OCI-LY3 (cell line): ENCODE measurements around the gene LDLRAD4.

ENCODE experiments used
- H2AFZ ChIP-seq: fragments of 200-600, 300-600 bp; shearing (Covaris generic); 2 replicates; pipeline ENCODE4 v1.6.0; 2014; ENCODE audit warnings: antibody characterized with exemption, low read depth, low read length
- H3K27ac ChIP-seq: fragments of 200-600, 300-600 bp; sonication (generic); 2 replicates; pipeline ENCODE4 v1.5.1; 2014; ENCODE audit warnings: mild to moderate bottlenecking, low read length, moderate library complexity, mixed read lengths
- H3K27me3 ChIP-seq: fragments of 200-600, 300-600 bp; sonication (generic); 2 replicates; pipeline ENCODE4 v1.6.1; 2014; ENCODE audit warnings: low read depth, low read length, mixed read lengths
- H3K36me3 ChIP-seq: fragments of 200-600, 300-600 bp; sonication (generic); replicated peaks from 2 replicates; pipeline ENCODE3; 2014; ENCODE audit warnings: low read depth, low read length, mixed read lengths
- H3K4me1 ChIP-seq: fragments of 300-600, 200-600 bp; sonication (generic); 2 replicates; pipeline ENCODE4 v1.6.1; 2014; ENCODE audit warnings: low read length, mixed read lengths
- H3K4me2 ChIP-seq: fragments of 200-600, 300-600 bp; sonication (generic); 2 replicates; pipeline ENCODE4 v1.6.1; 2014; ENCODE audit warnings: low read length, mixed read lengths
- H3K4me3 ChIP-seq: fragments of 300-600, 200-600 bp; sonication (generic); 2 replicates; pipeline ENCODE4 v1.5.1; 2014; ENCODE audit warnings: antibody characterized with exemption, mild to moderate bottlenecking, low read length, moderate library complexity
- H3K79me2 ChIP-seq: fragments of 300-600, 200-600 bp; shearing (Covaris generic); 2 replicates; pipeline ENCODE4 v1.6.1; 2014; ENCODE audit warnings: mild to moderate bottlenecking, low read length, mixed read lengths
- H3K9ac ChIP-seq: fragments of 300-600, 200-600 bp; shearing (Covaris generic); 2 replicates; pipeline ENCODE4 v1.6.0; 2014; ENCODE audit warnings: mild to moderate bottlenecking, low read length, moderate library complexity
- H3K9me3 ChIP-seq: fragments of 200-600, 300-600 bp; shearing (Covaris generic); 2 replicates; pipeline ENCODE4 v1.6.1; 2014; ENCODE audit warnings: low read length, mixed read lengths; ENCODE audit not compliant: insufficient read depth
- H4K20me1 ChIP-seq: fragments of 200-600, 300-600 bp; sonication (generic); 2 replicates; pipeline ENCODE4 v1.6.1; 2016; ENCODE audit warnings: low read length, mixed read lengths; ENCODE audit not compliant: insufficient read depth
- CTCF ChIP-seq: fragments of 200-600, 300-600 bp; sonication (generic); IDR thresholded peaks from 2 replicates; pipeline ENCODE4 v1.5.1; 2014; ENCODE audit warnings: antibody characterized with exemption, low read length, low read depth
- EZH2phosphoT487 ChIP-seq: fragments of 200-600 bp; shearing (Covaris generic); IDR thresholded peaks from 2 replicates; pipeline ENCODE4 v1.6.1; 2018; ENCODE audit warnings: antibody characterized with exemption, mixed run types, low read depth

Gene LDLRAD4

DNA sequence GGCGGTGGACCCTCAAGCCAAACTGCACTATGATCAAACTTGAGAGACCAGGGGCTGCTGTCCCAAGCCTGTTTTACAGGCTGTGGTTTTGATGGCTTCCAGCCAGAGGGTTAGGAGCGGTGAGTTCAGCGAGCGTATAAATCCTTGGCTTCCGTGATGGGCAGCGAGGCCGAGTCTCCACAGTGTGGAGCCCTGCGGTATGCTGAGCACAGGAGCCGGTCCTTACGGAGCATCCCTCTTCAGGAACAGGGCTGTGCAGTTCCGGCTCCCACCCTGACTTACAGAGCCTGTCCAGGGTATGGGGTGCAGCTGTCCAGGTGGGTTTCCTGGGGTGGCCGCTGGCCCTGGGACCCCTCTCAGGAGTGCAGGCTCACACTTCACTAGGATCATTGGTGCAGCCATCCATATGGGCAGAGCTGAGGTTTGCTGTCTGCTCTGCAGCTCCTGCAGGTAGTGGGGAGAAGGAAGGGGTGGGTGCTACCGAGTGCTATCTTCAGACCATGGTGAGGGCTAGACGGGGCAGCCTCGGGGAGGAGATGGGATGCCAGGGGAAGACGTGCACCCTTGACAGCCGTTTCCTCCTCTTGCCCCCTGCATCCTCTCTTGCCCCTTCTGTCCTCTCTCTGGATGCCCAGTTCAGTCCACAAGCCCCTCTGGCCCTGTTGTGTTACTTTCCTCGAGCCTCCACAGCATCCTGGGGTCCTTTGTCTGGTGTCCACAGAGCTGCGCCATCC lies 403.5 kb downstream of the LDLRAD4 start:
- no peak overlapping the region for H3K4me2 ChIP-seq
- H3K36me3 ChIP-seq = no peaks in the 10 kb centered on the region
- H3K27me3 ChIP-seq = no peaks in the 10 kb centered on the region
- no peaks in the 10 kb centered on the region for H3K9me3 ChIP-seq
- H2AFZ ChIP-seq = no peak overlapping the region
- no peak overlapping the region for H3K9ac ChIP-seq
- H3K4me1 ChIP-seq = peaks cover 9% of the 10 kb centered on the region
- TF ChIP-seq CTCF (no peak), EZH2phosphoT487 (no peak)
- peaks cover 13% of the 10 kb centered on the region; the same call in 1 of the 2 replicates for H4K20me1 ChIP-seq
- no peak overlapping the region for H3K27ac ChIP-seq
- H3K79me2 ChIP-seq = peaks cover 5% of the 10 kb centered on the region; the same call in 1 of the 2 replicates
- no peak overlapping the region for H3K4me3 ChIP-seq

- no peaks in the 10 kb centered on the region for H3K9me3 ChIP-seq
- H3K4me3 ChIP-seq = no peak overlapping the region
- H3K4me1 ChIP-seq = peaks cover 2% of the 10 kb centered on the region
- peaks cover 13% of the 10 kb centered on the region; the same call in 1 of the 2 replicates for H4K20me1 ChIP-seq
- H3K36me3 ChIP-seq = no peaks in the 10 kb centered on the region
- H3K9ac ChIP-seq = no peak overlapping the region
- no peak overlapping the region for H2AFZ ChIP-seq
- no peaks in the 10 kb centered on the region for H3K27me3 ChIP-seq
- no peak overlapping the region for H3K4me2 ChIP-seq
- H3K79me2 ChIP-seq = peaks cover 5% of the 10 kb centered on the region; the same call in 1 of the 2 replicates
- H3K27ac ChIP-seq = no peak overlapping the region
- no peak for TF ChIP-seq CTCF
- TF ChIP-seq EZH2phosphoT487 = no peak
Observed at GRCh38 chr18:13622751-13623150, 404.2 kb downstream of the LDLRAD4 start.

GRCh38 chr18:13623348-13623747 lies 404.8 kb downstream of the LDLRAD4 start:
- no peak overlapping the region for H3K4me2 ChIP-seq
- no peak for TF ChIP-seq EZH2phosphoT487
- no peak for TF ChIP-seq CTCF
- H3K4me3 ChIP-seq = no peak overlapping the region
- no peak overlapping the region for H3K9ac ChIP-seq
- H2AFZ ChIP-seq = no peak overlapping the region
- H3K27ac ChIP-seq = no peak overlapping the region
- no peaks in the 10 kb centered on the region for H3K36me3 ChIP-seq
- H3K4me1 ChIP-seq = no peaks in the 10 kb centered on the region
- no peaks in the 10 kb centered on the region for H3K27me3 ChIP-seq
- peaks cover 7% of the 10 kb centered on the region; the same call in 1 of the 2 replicates for H4K20me1 ChIP-seq
- peaks cover 5% of the 10 kb centered on the region; the same call in 1 of the 2 replicates for H3K79me2 ChIP-seq
- H3K9me3 ChIP-seq = no peaks in the 10 kb centered on the region

- Histone ChIP-seq H3K36me3 (no peaks in the 10 kb centered on the region), H4K20me1 (peaks cover 3% of the 10 kb centered on the region; the same call in 1 of the 2 replicates), H3K4me2 (no peak overlapping the region), H3K9ac (no peak overlapping the region), H2AFZ (no peak overlapping the region), H3K27ac (no peak overlapping the region), H3K27me3 (no peaks in the 10 kb centered on the region), H3K4me1 (peaks cover 2% of the 10 kb centered on the region), H3K9me3 (no peaks in the 10 kb centered on the region), H3K79me2 (no peaks in the 10 kb centered on the region; the same call in 1 of the 2 replicates), H3K4me3 (no peak overlapping the region)
- TF ChIP-seq EZH2phosphoT487 (no peak), CTCF (no peak)
Observed at GRCh38 chr18:13623871-13624270, 405.3 kb downstream of the LDLRAD4 start.
